Medulla oblongata (tissue), 1 donor: ENCODE data around the gene TMEM87B.

Source experiments
- DNase-seq: peaks from one replicate; pipeline ENCODE4 v3.0.0-alpha.2; 2015; ENCODE audit errors: extremely low spot score

Gene TMEM87B

GRCh38 chr2:112151701-112152440, 96.8 kb downstream of the TMEM87B start:
- no peak for DNase-seq

- DNase-seq, result no peak
These were observed 97.6 kb downstream of the TMEM87B start for GRCh38 chr2:112152476-112153178.

GRCh38 chr2:112153179-112153490, 98.1 kb downstream of the TMEM87B start:
- DNase-seq, result no peak

GRCh38 chr2:112153501-112153900, 98.4 kb downstream of the TMEM87B start:
- DNase-seq, result no peak

GRCh38 chr2:112154246-112155117, 99.4 kb downstream of the TMEM87B start:
- no peak for DNase-seq

GRCh38 chr2:112155331-112156151, 100.5 kb downstream of the TMEM87B start:
- no peak for DNase-seq

- no peak for DNase-seq
These were observed 101.3 kb downstream of the TMEM87B start for GRCh38 chr2:112156152-112156986.

- DNase-seq, result no peak
These were observed 102.4 kb downstream of the TMEM87B start for GRCh38 chr2:112157472-112157871.

- DNase-seq, result no peak
These were observed 104.4 kb downstream of the TMEM87B start for GRCh38 chr2:112159454-112159921.

GRCh38 chr2:112160283-112161250, 105.5 kb downstream of the TMEM87B start:
- no peak for DNase-seq

GRCh38 chr2:112161431-112162145, 106.5 kb downstream of the TMEM87B start:
- no peak for DNase-seq

- no peak for DNase-seq
These were observed 107.3 kb downstream of the TMEM87B start for GRCh38 chr2:112162341-112162740.

GRCh38 chr2:112162956-112163355, 107.9 kb downstream of the TMEM87B start:
- DNase-seq, result no peak

GRCh38 chr2:112163541-112163981, 108.5 kb downstream of the TMEM87B start:
- DNase-seq, result no peak

GRCh38 chr2:112164876-112165275, 109.8 kb downstream of the TMEM87B start:
- DNase-seq, result no peak

- DNase-seq, result no peak
These were observed 110.2 kb downstream of the TMEM87B start for GRCh38 chr2:112165296-112165695.

- no peak for DNase-seq
These were observed 111.9 kb downstream of the TMEM87B start for GRCh38 chr2:112166806-112167499.
